GM12865 (cell line): Measurements from ENCODE around the gene EPHA2.

Experiments used
- DNase-seq: peaks from one replicate; pipeline ENCODE4 v3.0.0; 2010; ENCODE audit warnings: low read depth
- H3K4me3 ChIP-seq: 2 replicates; pipeline ENCODE4 v1.5.1; 2011; ENCODE audit warnings: mild to moderate bottlenecking, low read depth, low read length, control low read depth
- TF ChIP-seq, protein P1 (sequence below): IDR thresholded peaks from 2 replicates; pipeline ENCODE4 v1.5.1; 2011; ENCODE audit warnings: low read length, control low read depth, low read depth, inconsistent platforms; ENCODE audit not compliant: insufficient read depth; ENCODE audit errors: missing control alignments

EPHA2 gene

DNA sequence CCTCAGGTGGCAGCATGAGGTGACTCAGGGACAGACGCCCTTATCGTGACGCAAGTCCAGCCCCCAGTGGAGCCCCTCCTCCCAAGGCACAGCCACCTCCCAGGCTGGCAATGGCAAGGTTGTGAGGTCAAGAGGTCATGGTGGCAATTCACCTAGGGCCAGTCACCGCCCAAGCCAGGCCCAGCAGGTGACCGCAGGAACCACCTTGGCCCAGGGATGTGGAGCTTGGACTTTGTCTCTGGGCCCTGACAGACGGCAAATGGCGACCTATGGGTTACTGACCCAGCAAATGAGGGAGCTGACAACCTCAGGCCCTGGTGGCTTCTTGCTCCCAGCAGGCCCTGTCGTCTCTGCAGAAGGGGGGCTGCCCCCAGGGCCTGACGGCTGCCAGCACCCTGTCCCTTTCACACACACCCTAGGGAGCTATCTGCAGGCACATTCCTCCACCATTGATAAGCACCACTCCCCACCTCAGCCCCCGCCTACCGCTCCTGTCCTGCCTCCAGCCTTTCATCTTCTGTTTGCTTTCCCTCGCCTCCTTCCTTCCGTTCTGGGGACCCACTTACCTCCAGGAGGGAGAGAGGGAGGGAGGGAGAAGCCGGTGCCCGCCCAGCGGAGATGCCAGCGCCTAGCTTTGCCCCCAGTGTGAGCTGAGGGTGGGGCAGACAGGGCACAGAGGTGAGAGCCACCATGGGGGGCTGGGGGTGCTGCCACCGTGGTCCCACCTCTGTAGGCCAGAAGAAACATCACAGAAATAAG lies 12.1 kb downstream of the EPHA2 start:
- no peak for DNase-seq

DNA sequence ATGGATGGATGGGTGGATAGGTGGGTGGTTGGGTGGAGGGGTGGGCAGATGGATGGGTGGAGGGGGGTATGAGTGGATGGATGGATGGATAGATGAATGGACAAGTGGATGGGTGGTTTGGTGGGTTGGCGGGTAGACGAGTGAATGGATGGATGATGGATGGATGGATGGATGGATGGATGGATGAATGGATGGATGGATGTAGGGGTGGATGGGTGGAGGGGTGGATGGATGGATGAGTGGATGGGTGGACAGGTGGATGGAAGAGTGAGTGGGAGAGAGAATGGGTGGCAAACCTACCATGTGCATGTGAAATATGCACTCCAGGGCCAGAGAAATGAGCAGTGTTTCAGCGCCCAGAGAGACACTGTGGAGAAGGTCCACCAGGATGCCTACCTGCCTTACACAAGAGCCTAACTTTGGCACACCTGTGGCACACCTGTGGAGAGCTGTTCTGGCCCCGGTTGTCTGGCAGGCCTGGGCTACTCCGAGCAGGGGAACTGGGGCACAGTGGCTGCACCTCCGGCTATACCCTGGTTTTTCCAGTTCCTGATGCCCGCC lies 12.8 kb downstream of the EPHA2 start:
- DNase-seq = no peak
- TF ChIP-seq, protein P1, sequence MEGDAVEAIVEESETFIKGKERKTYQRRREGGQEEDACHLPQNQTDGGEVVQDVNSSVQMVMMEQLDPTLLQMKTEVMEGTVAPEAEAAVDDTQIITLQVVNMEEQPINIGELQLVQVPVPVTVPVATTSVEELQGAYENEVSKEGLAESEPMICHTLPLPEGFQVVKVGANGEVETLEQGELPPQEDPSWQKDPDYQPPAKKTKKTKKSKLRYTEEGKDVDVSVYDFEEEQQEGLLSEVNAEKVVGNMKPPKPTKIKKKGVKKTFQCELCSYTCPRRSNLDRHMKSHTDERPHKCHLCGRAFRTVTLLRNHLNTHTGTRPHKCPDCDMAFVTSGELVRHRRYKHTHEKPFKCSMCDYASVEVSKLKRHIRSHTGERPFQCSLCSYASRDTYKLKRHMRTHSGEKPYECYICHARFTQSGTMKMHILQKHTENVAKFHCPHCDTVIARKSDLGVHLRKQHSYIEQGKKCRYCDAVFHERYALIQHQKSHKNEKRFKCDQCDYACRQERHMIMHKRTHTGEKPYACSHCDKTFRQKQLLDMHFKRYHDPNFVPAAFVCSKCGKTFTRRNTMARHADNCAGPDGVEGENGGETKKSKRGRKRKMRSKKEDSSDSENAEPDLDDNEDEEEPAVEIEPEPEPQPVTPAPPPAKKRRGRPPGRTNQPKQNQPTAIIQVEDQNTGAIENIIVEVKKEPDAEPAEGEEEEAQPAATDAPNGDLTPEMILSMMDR = no peak
- H3K4me3 ChIP-seq = no peak overlapping the region

More for the DNA sequence above, 12.1 kb downstream of the EPHA2 start:
- TF ChIP-seq, protein P1 = no peak
- H3K4me3 ChIP-seq = no peak overlapping the region

DNA sequence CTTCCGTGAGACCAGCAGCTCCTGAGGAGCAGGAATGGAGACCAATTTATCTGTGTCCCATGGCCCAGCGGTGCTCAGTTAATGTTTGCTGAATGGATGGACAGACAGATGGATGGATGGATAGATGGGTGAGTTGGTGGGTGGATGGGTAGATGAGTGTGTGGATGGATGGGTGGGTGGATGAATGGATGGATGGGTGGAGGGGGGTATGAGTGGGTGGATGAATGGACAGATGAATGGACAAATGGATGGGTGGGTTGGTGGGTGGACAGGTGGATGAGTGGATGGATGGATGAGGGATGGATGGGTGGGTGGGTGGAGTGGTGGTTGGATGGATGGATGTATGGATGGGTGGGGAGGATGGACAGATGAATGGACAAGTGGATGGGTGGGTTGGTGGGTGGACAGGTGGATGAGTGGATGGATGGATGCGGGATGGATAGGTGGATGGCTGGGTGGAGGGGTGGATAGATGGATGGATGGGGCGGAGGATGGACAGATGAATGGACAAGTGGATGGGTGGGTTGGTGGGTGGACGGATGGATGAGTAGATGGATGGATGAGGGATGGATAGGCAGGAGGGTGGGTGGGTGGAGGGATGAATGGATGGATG lies 13.4 kb downstream of the EPHA2 start:
- no peak overlapping the region for H3K4me3 ChIP-seq
- TF ChIP-seq, protein P1 = no peak
- DNase-seq = no peak

DNA sequence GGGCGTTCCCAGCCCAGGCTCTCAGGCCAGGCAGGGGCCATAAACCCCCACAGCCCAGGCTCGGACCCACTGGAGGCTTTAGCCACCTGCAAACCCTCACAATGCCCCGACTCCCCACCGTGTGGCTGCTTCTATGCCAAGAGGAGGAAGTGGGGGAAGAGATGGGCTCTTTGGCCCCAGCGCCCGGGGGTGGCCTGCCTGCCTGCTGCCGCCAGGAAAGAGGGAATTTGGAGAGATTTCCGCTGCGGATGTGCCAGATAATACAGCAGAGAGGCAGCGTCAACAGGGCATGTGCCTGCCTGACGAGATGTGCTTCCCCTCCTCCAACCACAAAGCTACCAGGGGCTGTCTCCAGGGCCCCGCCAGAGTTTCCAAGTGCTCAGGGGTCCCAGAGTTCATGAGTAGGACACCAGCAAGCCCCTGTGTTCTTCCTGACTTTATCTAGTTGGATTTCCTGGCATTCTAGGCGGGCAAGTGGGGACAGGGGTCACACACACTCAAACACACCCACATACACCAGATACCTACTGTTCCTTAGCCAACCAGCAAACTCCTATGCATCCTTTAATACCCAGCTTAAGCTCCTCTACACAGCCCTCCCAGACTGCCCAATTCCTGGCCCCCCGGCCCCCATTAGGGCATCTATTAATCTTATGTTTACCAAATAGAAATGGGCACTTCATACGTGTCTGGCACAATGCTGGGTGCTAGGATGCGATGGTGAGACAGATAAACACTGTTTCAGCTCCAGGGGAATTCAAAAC lies 14.1 kb downstream of the EPHA2 start:
- DNase-seq = no peak
- no peak overlapping the region for H3K4me3 ChIP-seq
- TF ChIP-seq, protein P1 = no peak

DNA sequence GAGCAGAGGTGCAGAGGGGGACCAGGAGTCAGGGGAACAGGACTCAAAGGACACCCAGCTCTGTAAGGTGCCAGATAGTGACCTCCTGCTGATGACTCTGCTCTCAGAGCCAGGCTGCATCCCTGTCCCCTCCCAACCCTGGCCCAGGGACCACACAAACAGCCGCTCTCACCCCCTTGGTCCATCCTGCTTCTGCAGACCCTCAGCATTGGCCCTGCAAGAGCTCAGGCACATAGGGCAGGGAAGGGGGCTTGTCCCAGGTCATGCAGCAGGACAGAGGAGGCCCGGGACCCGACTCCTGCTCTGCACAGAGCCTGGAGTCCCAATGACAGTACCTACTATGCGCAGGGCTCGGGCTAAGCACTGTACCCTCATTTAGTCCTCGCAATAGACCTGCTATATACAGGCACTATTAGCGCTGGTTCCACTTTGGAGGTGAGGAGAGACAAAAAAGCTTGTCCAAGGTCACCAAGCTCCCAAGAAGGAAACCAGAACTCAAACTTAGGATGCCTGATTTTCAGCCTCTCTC lies 15.7 kb downstream of the EPHA2 start:
- TF ChIP-seq, protein P1 = no peak
- no peak for DNase-seq
- H3K4me3 ChIP-seq = no peak overlapping the region

DNA sequence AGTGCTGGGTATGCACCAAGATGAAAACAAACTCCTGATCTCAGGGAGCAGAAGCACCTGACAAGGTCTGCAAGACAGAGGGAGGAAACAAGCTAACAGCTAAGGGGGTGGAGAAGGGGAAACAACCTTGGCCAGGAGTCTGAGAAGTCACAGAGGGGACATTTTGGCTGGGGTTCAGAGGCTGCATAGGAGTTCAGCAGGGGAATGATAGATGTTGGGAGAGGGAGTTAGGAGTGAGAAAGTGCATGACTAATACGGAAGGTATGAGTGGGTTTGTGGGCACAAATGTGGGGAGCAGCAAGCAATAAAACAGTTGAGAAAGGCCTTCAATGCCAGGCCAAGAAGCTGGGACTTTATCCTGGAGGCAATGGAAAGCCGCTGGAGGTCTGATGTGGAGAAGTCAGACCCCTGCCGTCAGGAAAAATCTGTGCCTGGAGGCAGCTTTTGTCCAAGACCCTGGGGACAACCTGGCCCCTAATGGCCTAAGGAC lies 16.4 kb downstream of the EPHA2 start:
- TF ChIP-seq, protein P1 = no peak
- no peak for DNase-seq
- H3K4me3 ChIP-seq = no peak overlapping the region
